Lung (tissue), 12 donors: Measurements from ENCODE around the gene PDE8B. TPM values are rescaled to one million over a fixed set of nuclear protein-coding genes. Genes with fewer than 3 reads are reported as not detected.

ENCODE experiments used
- ATAC-seq: fragments of 200-7000 bp; cut with Tn5 transposase; one replicate; pipeline ENCODE4 v1.9.1; 2020; ENCODE audit warnings: moderate number of reproducible peaks; ENCODE audit not compliant: insufficient read depth, low FRiP score
- DNase-seq, 3 donors: peaks; one replicate each; pipeline ENCODE4 v3.0.0-alpha.2; 2013 to 2017
- H3K27ac ChIP-seq, 2 donors: one replicate each; pipeline ENCODE4 v1.5.1; 2013; ENCODE audit warnings: mild to moderate bottlenecking in 2 of 2, moderate library complexity in 2 of 2, control low read depth in 1 of 2, inconsistent platforms in 1 of 2, low read depth in 1 of 2, low read length in 1 of 2
- H3K27me3 ChIP-seq, 3 donors: one replicate each; pipeline ENCODE4 v1.5.1; 2013; ENCODE audit warnings: low read length in 2 of 3; ENCODE audit not compliant: control insufficient read depth in 3 of 3, insufficient read depth in 3 of 3
- H3K36me3 ChIP-seq, 4 donors: one replicate each; pipeline ENCODE4 v1.5.1; 2013; ENCODE audit warnings: low read length in 4 of 4, mild to moderate bottlenecking in 1 of 4, moderate library complexity in 1 of 4; ENCODE audit not compliant: control insufficient read depth in 4 of 4, insufficient read depth in 4 of 4
- H3K4me1 ChIP-seq, 5 donors: one replicate each; pipeline ENCODE4 v1.5.1; 2013; ENCODE audit warnings: low read length in 5 of 5, mild to moderate bottlenecking in 2 of 5, moderate library complexity in 1 of 5; ENCODE audit not compliant: control insufficient read depth in 5 of 5, insufficient read depth in 5 of 5
- H3K4me3 ChIP-seq: one replicate; pipeline ENCODE4 v1.5.1; 2013; ENCODE audit warnings: mild to moderate bottlenecking, control low read depth, moderate library complexity
- H3K9ac ChIP-seq, 2 donors: one replicate each; pipeline ENCODE4 v1.5.1; 2013; ENCODE audit warnings: low read length in 2 of 2, control low read depth in 1 of 2; ENCODE audit not compliant: insufficient read depth in 1 of 2
- H3K9me3 ChIP-seq, 4 donors: one replicate each; pipeline ENCODE4 v1.5.1; 2013; ENCODE audit warnings: low read length in 3 of 4, mild to moderate bottlenecking in 1 of 4, moderate library complexity in 1 of 4; ENCODE audit not compliant: control insufficient read depth in 4 of 4, insufficient read depth in 3 of 4
- WGBS, 2 donors: extraction: QIAGEN DNeasy Blood & Tissue Kit; methylation state at CpG; one replicate each; pipeline ENCODE4 v1.1.7; 2013; 5-methylcytosine and 5-hydroxymethylcytosine counted together
- polyA plus RNA-seq, 2 donors: library from polyadenylated mRNA; stranded (reverse); fragments of 200-250 nt; gene quantifications; one replicate each; pipeline ENCODE4 v1.2.1, GENCODE V29; 2013
- total RNA-seq, 2 donors: library from RNA; depleted of rRNA in 1 of 2; stranded (reverse); fragments of >200 nt in 1 of 2; gene quantifications; one replicate each; pipeline ENCODE4 v1.2.1, GENCODE V29; 2014 to 2021
- TF ChIP-seq, protein P1 (sequence below): IDR thresholded peaks from 2 replicates; pipeline ENCODE4 v1.5.1; 2012; ENCODE audit warnings: mild to moderate bottlenecking; ENCODE audit errors: control extremely low read depth, extremely low read depth
- donor health status: control.
- donor health status: control.
- donor health status: Bipolar disorder and iron deficiency.
- donor health status: healthy.
- donor health status: DM: yes; HTN: yes; CAD: no.

Gene PDE8B
- total and polyA plus RNA-seq, 4 donors, result 1.6 to 10.6 (median 2.1) TPM

DNA sequence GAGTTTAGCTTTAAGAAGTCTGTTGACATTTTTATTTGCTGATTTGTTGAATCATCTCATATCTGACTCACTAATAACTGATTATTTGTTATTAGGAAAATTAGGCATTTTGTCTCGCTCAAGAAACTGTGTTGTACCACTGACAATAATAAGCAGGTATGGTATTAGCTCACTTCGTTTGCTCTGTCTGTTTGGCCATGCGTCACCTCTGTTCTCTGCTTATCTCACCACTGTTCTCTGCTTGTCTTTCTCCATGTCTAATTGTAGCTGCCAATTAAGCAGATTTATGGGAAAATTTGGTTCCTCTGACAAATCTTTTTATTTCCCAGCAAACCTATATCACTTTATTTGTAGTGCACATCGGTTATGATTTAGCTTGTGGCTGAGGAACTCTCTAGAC is 142.8 kb downstream of the PDE8B start:
- no peaks in the 10 kb centered on the region for H3K36me3 ChIP-seq
- no peak overlapping the region for H3K27ac ChIP-seq
- DNase-seq (no peak), ATAC-seq (no peak)
- H3K9me3 ChIP-seq, result no peaks in the 10 kb centered on the region
- H3K4me3 ChIP-seq, result no peak overlapping the region
- peaks cover 0 to under 1% (median 0%) of the 10 kb centered on the region in 5 donors for H3K4me1 ChIP-seq
- no peaks in the 10 kb centered on the region for H3K27me3 ChIP-seq
- H3K9ac ChIP-seq, result no peak overlapping the region
- WGBS, 2 donors, result 95 to 96% methylated on average over 4 of the region's 4 CpGs
- TF ChIP-seq, protein P1, sequence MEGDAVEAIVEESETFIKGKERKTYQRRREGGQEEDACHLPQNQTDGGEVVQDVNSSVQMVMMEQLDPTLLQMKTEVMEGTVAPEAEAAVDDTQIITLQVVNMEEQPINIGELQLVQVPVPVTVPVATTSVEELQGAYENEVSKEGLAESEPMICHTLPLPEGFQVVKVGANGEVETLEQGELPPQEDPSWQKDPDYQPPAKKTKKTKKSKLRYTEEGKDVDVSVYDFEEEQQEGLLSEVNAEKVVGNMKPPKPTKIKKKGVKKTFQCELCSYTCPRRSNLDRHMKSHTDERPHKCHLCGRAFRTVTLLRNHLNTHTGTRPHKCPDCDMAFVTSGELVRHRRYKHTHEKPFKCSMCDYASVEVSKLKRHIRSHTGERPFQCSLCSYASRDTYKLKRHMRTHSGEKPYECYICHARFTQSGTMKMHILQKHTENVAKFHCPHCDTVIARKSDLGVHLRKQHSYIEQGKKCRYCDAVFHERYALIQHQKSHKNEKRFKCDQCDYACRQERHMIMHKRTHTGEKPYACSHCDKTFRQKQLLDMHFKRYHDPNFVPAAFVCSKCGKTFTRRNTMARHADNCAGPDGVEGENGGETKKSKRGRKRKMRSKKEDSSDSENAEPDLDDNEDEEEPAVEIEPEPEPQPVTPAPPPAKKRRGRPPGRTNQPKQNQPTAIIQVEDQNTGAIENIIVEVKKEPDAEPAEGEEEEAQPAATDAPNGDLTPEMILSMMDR, result no peak

DNA sequence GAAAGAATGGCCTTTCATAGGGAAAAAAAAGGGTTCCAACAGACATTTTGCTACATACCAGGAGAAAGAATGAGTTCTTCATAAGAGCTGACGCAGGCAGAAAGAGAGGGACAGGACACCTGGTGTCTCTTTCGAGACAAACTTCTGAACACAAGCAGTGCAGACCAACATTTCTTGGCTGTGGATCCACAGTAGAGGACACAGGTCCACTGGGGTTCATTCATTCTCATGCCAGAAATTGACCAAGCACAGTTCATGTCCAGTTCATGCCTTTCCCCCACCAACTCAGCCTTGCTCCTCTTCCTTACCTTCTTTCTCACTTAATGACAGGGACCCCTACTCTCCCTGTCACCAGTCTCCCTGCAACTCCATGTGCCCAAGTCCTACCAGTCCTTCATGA is 144.0 kb downstream of the PDE8B start:
- 95% methylated on average over 2 of the region's 2 CpGs for WGBS, 2 donors
- DNase-seq (no peak), ATAC-seq (no peak)
- Histone ChIP-seq H3K27ac (no peak overlapping the region), H3K4me3 (no peak overlapping the region), H3K36me3 (no peaks in the 10 kb centered on the region), H3K9me3 (no peaks in the 10 kb centered on the region), H3K4me1 (peaks cover 0 to 4% (median 0%) of the 10 kb centered on the region in 5 donors), H3K27me3 (no peaks in the 10 kb centered on the region), H3K9ac (no peak overlapping the region)
- TF ChIP-seq, protein P1, result no peak

DNA sequence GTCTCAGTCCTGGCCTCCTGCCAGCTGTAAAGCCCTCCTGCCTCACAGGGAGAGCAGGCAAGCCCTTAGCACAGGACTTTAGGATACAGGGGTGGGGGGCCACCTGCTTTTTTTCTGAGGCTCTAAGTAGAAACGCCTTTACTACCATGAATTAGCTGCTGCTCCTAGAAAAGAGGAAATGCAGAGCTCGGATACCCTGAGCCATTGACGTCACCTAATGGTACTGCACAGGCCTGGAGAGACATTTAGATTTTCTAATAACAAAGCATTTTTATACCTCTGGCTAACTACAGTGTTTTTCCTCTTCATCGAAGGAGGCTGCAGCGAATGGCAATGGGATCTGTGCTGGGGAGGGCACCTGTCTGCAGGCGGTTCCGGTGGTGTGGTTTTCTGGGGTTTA is 144.6 kb downstream of the PDE8B start:
- TF ChIP-seq, protein P1, result no peak
- H3K36me3 ChIP-seq, result no peaks in the 10 kb centered on the region
- 90 to 94% methylated on average over 7 of the region's 7 CpGs for WGBS, 2 donors
- no peaks in the 10 kb centered on the region for H3K27me3 ChIP-seq
- H3K4me3 ChIP-seq, result no peak overlapping the region
- H3K4me1 ChIP-seq, result peaks cover 0 to 4% (median 0%) of the 10 kb centered on the region in 5 donors
- DNase-seq, result no peak
- ATAC-seq, result no peak
- H3K9ac ChIP-seq, result no peak overlapping the region
- H3K9me3 ChIP-seq, result no peaks in the 10 kb centered on the region
- no peak overlapping the region for H3K27ac ChIP-seq

DNA sequence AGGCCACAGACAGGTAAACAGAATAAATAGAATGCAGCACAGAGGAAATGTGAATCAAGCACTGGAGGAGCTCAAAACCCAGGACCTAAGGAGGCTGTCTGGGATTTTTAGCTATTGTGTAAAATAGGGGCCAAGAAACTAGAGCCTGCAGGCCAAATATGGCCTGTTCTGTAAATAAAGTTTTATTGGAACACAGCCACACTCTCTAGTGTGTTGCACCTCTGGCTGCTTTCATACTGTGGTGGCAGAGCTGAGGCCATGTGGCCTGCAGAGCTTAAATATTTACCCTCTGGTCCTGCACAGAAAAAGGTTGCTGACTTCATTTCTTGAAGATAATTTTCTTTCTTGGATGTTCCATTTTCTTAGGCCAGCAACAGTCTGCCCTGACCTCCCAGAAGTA is 145.3 kb downstream of the PDE8B start:
- H3K9ac ChIP-seq, result no peak overlapping the region
- TF ChIP-seq, protein P1, result no peak
- no peak overlapping the region for H3K27ac ChIP-seq
- no peaks in the 10 kb centered on the region for H3K36me3 ChIP-seq
- DNase-seq, result no peak
- no peaks in the 10 kb centered on the region for H3K27me3 ChIP-seq
- ATAC-seq, result no peak
- H3K4me3 ChIP-seq, result no peak overlapping the region
- H3K9me3 ChIP-seq, result no peaks in the 10 kb centered on the region
- H3K4me1 ChIP-seq, result peaks cover 0 to 4% (median 0%) of the 10 kb centered on the region in 5 donors
